ENCODE data around the gene TMC2. TPM values are rescaled to one million over a fixed set of nuclear protein-coding genes. Genes with fewer than 3 reads are reported as not detected.
A peak's percentile ranks its signal among the peaks of the same experiment; 100 is the strongest.

The TMC2 gene
- total RNA-seq, 4 donors from 2014 or later, result 0.15 to 0.35 TPM; not detected in 2

DNA sequence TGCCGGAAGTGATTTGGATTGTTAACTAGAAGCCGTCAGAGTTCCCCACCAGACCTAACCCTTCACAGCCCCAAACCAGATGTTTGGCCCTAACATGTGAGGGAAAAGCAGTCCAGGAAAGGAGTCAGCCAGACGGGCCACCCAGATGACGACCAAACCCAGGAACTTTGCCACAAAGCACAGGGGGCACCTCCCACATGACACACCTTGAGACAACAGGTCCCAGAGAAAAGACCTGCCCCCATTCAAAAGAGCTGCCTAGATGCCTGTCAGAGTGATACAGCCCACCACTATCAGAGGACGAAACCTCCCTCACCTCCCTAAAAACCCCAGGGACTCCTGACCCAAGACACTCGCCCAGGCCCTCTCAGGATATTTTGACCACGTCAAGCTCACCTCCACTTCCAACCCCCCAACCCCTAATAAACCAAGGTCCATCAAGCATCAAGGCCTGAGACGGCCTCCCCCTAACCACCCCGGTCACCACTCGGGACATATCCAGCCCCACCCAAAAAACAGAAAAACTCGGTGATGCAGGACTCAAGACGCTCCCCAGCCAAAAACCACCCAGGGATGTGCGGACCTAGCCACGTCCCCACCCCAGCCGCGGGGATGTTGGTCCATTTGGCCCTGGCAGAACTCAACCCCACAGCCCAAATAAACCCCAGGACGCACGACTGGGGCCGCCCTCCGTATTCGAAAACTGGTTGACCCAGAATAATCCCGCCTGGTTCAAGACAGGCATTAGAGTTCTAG, 28.3 kb upstream of the TMC2 start:
- H3K36me3 ChIP-seq, result no peaks in the 10 kb centered on the region
- H3K9me3 ChIP-seq, result no peaks in the 10 kb centered on the region
- H3K4me3 ChIP-seq, result peak overlapping the region; percentile 65 to 70
- WGBS, 2 donors (ENCODE audit: low coverage in 1 of 2), result 5 to 40% methylated on average over 1 to 7 of the region's 22 CpGs
- H3K27ac ChIP-seq, result peak overlapping the region in 3 of 4 donors; percentile 88 to 89 (median 89)
- H3K4me1 ChIP-seq, result peaks cover 0 to 23% (median 10%) of the 10 kb centered on the region in 3 donors
- TF ChIP-seq EP300 (IDR thresholded peaks at IDR 0.05) (no peak), POLR2A (IDR thresholded peaks at IDR 0.05) (no peak), POLR2AphosphoS5 (IDR thresholded peaks at IDR 0.05) (no peak)
- TF ChIP-seq, protein P1, sequence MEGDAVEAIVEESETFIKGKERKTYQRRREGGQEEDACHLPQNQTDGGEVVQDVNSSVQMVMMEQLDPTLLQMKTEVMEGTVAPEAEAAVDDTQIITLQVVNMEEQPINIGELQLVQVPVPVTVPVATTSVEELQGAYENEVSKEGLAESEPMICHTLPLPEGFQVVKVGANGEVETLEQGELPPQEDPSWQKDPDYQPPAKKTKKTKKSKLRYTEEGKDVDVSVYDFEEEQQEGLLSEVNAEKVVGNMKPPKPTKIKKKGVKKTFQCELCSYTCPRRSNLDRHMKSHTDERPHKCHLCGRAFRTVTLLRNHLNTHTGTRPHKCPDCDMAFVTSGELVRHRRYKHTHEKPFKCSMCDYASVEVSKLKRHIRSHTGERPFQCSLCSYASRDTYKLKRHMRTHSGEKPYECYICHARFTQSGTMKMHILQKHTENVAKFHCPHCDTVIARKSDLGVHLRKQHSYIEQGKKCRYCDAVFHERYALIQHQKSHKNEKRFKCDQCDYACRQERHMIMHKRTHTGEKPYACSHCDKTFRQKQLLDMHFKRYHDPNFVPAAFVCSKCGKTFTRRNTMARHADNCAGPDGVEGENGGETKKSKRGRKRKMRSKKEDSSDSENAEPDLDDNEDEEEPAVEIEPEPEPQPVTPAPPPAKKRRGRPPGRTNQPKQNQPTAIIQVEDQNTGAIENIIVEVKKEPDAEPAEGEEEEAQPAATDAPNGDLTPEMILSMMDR (IDR thresholded peaks at IDR 0.05), result no peak
- peak; percentile 34 for ATAC-seq
- no peaks in the 10 kb centered on the region for H3K27me3 ChIP-seq

DNA sequence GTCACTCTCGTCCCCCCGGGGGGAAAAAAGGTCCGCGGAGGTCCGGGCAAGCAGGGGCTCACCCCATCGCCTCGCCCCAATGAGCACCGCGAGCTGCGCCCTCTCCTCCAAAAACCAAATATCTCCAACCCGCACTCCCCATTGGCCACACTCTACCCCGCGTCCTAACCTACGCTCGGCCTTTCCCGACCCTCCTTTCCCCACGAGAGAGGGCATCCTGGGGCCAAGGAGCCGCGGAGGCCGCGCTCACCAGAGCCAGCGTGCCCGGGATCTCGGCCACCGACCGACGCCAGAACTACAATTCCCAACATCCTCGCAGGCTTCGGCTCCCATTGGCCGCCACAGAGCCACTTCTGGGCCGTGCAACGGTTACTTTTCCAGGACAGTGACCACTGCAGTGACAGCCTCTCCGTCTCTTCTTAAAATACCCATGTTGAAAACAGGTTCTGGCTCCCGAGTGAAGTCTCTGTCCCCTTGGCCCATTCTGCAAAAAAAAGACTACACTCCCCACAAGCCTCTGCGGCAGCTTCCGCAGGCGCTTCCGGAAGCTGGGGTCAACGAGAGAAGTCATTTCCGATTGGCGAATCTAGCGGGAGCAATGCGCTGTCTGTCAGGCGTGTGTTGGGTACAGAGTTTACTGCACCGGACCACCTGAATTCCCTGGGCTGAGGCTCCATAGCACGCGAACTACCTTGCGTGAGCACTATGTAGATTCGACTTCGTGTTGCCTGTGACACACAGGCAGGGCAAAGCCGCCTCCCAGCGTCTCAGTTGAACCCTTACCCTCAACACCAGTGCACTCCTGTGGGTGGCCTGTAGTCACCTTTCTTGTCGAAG, 27.5 kb upstream of the TMC2 start, which contains the start of gene ZNF343:
TSS of gene ZNF343 (minus strand) at position 285 of the 837 bp plus-strand sequence. CDS start 15,020 bp downstream, outside the sequence.
- no peaks in the 10 kb centered on the region for H3K36me3 ChIP-seq
- peak; percentile 45 to 57 for TF ChIP-seq POLR2A (IDR thresholded peaks at IDR 0.05)
- TF ChIP-seq, protein P1 (IDR thresholded peaks at IDR 0.05), result peak in 1 of 4 experiments; percentile 6
- peak; percentile 87 for TF ChIP-seq POLR2AphosphoS5 (IDR thresholded peaks at IDR 0.05)
- TF ChIP-seq EP300 (IDR thresholded peaks at IDR 0.05), result no peak
- peaks cover 0 to 23% (median 10%) of the 10 kb centered on the region in 3 donors for H3K4me1 ChIP-seq
- no peaks in the 10 kb centered on the region for H3K27me3 ChIP-seq
- peak within 1 kb of the TSS; percentile 31 to 89 (median 88) for H3K27ac ChIP-seq
- no peaks in the 10 kb centered on the region for H3K9me3 ChIP-seq
- ATAC-seq, result peak; percentile 96
- H3K4me3 ChIP-seq, result peak within 1 kb of the TSS; percentile 65 to 70
- WGBS, 2 donors (ENCODE audit: low coverage in 1 of 2), result 0 to 2% methylated on average over 10 to 23 of the region's 53 CpGs

- no peaks in the 10 kb centered on the region for H3K27me3 ChIP-seq
- 32 to 68% methylated on average over 2 to 4 of the region's 9 CpGs for WGBS, 2 donors (ENCODE audit: low coverage in 1 of 2)
- no peak for ATAC-seq
- H3K4me3 ChIP-seq, result peak overlapping the region; percentile 65 to 70
- no peaks in the 10 kb centered on the region for H3K9me3 ChIP-seq
- H3K36me3 ChIP-seq, result no peaks in the 10 kb centered on the region
- H3K4me1 ChIP-seq, result peaks cover 0 to 23% (median 10%) of the 10 kb centered on the region in 3 donors
- TF ChIP-seq, protein P1 (IDR thresholded peaks at IDR 0.05), result no peak
- peak overlapping the region; percentile 31 to 89 (median 88) for H3K27ac ChIP-seq
Observed at GRCh38 chr20:2509468-2509781, 26.9 kb upstream of the TMC2 start.

DNA sequence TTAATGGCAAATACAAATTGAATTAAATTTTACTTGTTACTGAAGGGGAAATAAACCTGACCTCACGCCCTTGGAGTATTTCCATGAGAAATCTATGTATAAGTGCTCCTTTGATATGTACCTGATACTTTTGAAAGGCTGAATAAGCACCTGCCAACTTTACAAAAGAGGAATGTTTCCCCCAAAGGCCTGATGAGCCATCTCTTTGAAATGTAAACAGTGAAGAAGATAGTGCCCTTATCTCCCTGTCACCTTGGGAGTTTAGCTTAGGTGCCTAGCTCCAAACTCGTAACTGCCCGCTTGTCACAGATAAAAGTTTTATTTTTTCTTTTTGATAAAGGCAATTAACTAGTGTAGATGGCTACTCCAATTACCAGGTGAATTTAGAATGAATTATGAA, 26.6 kb upstream of the TMC2 start:
- H3K9me3 ChIP-seq, result no peaks in the 10 kb centered on the region
- peaks cover 0 to 23% (median 10%) of the 10 kb centered on the region in 3 donors for H3K4me1 ChIP-seq
- 69 to 76% methylated on average over 3 of the region's 3 CpGs for WGBS, 2 donors (ENCODE audit: low coverage in 1 of 2)
- no peaks in the 10 kb centered on the region for H3K27me3 ChIP-seq
- no peak for ATAC-seq
- H3K4me3 ChIP-seq, result peak overlapping the region in 1 of 2 donors; percentile 70
- no peak for TF ChIP-seq POLR2A (IDR thresholded peaks at IDR 0.05)
- TF ChIP-seq POLR2AphosphoS5 (IDR thresholded peaks at IDR 0.05), result no peak
- no peak for TF ChIP-seq EP300 (IDR thresholded peaks at IDR 0.05)
- TF ChIP-seq, protein P1 (IDR thresholded peaks at IDR 0.05), result no peak
- H3K27ac ChIP-seq, result no peak overlapping the region
- H3K36me3 ChIP-seq, result no peaks in the 10 kb centered on the region
